T-helper 1 cell treated with Interleukin-12 subunit alpha and Interleukin-12 subunit beta and Interleukin-4 antibody, amounts not matched to agents 30 μg/mL and 1 μg/mL, for 36 hours (primary cell): Measurements from ENCODE around the gene KLHL33.

Experiments used
- H3K27ac Mint-ChIP-seq: one replicate; pipeline ENCODE4 v1.8.0; 2021; ENCODE audit warnings: mild to moderate bottlenecking, mixed read lengths
- H3K27me3 Mint-ChIP-seq: one replicate; pipeline ENCODE4 v1.8.0; 2021; ENCODE audit warnings: low read depth, mixed read lengths
- H3K36me3 Mint-ChIP-seq: one replicate; pipeline ENCODE4 v1.8.0; 2021; ENCODE audit warnings: low read depth, mixed read lengths
- H3K4me1 Mint-ChIP-seq: one replicate; pipeline ENCODE4 v1.8.0; 2021; ENCODE audit warnings: low read depth, mixed read lengths
- H3K4me3 Mint-ChIP-seq: one replicate; pipeline ENCODE4 v1.8.0; 2021; ENCODE audit warnings: mild to moderate bottlenecking, moderate library complexity, mixed read lengths
- H3K9me3 Mint-ChIP-seq: one replicate; pipeline ENCODE4 v1.8.0; 2021; ENCODE audit warnings: mixed read lengths

The KLHL33 gene

DNA sequence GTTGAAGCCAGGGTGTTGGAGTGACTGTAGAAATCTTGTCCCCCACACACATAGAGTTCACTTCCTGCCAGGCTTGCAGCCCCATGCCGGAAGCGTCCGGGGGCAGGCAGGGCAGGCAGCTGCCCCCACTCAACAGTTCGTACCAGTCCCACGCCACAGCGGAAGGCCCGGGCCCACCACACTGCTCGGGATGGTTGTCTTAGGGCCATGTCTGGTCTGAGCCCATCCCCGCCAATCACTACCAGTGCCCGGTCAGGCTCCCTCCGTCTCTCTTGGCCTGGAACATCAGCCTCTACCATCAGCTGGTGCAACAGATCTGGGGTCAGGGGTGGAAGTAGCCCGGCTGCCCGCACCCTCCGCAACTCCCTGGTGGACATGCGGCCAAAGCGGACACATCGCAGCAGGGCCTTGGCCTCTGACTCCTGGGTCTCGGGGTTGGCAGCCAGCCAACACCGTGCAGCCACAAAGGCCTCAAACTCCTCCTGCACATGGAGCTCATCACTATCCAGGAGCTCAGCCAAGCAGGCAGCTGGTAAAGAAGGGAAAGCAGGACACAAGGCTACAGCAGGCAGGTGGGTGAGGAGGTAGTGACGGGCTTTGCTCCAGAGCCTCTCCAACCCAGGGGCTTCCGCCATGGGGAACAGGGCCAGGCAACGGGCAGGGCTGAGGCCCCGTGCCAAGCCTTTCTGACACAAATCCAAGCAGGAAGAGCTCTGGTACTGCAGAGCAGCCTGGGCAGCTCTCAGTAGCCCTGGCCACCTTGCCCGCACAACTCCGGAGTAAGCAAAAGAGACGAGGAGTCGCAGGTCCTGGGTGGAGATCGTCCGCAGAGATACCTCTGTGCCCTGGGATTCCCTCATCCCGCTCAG lies 5.9 kb downstream of the KLHL33 start:
- no peak overlapping the region for H3K4me3 Mint-ChIP-seq
- H3K27me3 Mint-ChIP-seq: no peaks in the 10 kb centered on the region
- no peaks in the 10 kb centered on the region for H3K36me3 Mint-ChIP-seq

GRCh38 chr14:20428802-20429201 lies 7.2 kb downstream of the KLHL33 start:
- Mint-ChIP-seq H3K36me3 (no peaks in the 10 kb centered on the region), H3K9me3 (no peaks in the 10 kb centered on the region), H3K4me1 (peaks cover 17% of the 10 kb centered on the region), H3K27ac (no peak overlapping the region), H3K4me3 (no peak overlapping the region), H3K27me3 (no peaks in the 10 kb centered on the region)

More for the DNA sequence above, 5.9 kb downstream of the KLHL33 start:
- Mint-ChIP-seq H3K9me3 (no peaks in the 10 kb centered on the region), H3K27ac (no peak overlapping the region), H3K4me1 (peaks cover 17% of the 10 kb centered on the region)

GRCh38 chr14:20428010-20428365 lies 8.0 kb downstream of the KLHL33 start:
- peak overlapping the region; percentile 66 for H3K27ac Mint-ChIP-seq

GRCh38 chr14:20427231-20428009 lies 8.5 kb downstream of the KLHL33 start:
- Mint-ChIP-seq H3K36me3 (no peaks in the 10 kb centered on the region), H3K4me1 (peaks cover 17% of the 10 kb centered on the region), H3K4me3 (peak overlapping the region; percentile 19), H3K27ac (peak overlapping the region; percentile 66), H3K9me3 (no peaks in the 10 kb centered on the region), H3K27me3 (no peaks in the 10 kb centered on the region)

More at GRCh38 chr14:20428010-20428365, 8.0 kb downstream of the KLHL33 start:
- Mint-ChIP-seq H3K36me3 (no peaks in the 10 kb centered on the region), H3K4me3 (peak overlapping the region; percentile 19), H3K9me3 (no peaks in the 10 kb centered on the region), H3K27me3 (no peaks in the 10 kb centered on the region), H3K4me1 (peaks cover 17% of the 10 kb centered on the region)

DNA sequence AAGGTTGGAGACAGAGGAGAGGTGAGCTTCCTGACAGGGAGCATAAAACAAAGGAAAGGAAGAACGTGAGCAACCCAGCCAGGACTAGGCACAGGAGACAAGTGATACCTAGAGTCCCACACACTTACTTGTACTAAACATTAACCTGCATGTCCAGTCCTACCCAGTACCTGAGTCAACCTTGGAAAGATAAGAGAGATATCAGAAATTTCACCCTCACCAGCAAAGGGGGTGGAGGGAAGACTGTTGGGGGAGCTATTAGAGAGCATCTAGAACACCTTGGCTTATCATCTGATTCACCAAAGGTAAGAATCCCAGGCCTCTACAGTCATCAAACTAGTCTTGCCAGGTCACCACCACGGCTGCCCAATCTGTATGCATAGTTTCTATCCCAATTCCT lies 11.1 kb downstream of the KLHL33 start:
- Mint-ChIP-seq H3K27ac (no peak overlapping the region), H3K4me1 (peaks cover 17% of the 10 kb centered on the region), H3K9me3 (no peaks in the 10 kb centered on the region), H3K36me3 (no peaks in the 10 kb centered on the region), H3K27me3 (no peaks in the 10 kb centered on the region), H3K4me3 (no peak overlapping the region)

DNA sequence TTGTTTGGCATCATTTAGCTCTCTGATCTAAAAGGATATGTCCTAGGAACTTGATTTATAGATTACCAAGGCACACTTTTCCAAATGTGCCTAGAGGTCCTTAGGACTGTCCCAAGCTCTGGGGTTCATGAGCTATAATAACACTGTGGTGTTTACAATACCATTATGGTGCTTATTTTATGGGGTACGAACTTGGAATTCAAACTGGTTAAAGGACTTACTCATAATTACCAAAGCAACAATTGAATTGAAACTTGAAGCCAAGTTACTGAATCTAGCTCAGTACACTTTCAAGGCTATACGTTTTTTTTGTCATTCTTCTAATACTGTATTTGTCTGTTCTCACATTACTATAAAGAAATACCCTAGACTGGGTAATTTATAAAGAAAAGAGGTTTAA lies 13.1 kb downstream of the KLHL33 start:
- Mint-ChIP-seq H3K27me3 (no peaks in the 10 kb centered on the region), H3K4me1 (peaks cover 8% of the 10 kb centered on the region), H3K9me3 (no peaks in the 10 kb centered on the region), H3K36me3 (no peaks in the 10 kb centered on the region), H3K4me3 (no peak overlapping the region), H3K27ac (no peak overlapping the region)

GRCh38 chr14:20421267-20421666 lies 14.7 kb downstream of the KLHL33 start:
- Mint-ChIP-seq H3K27ac (no peak overlapping the region), H3K9me3 (no peaks in the 10 kb centered on the region), H3K4me3 (no peak overlapping the region), H3K27me3 (no peaks in the 10 kb centered on the region), H3K4me1 (no peaks in the 10 kb centered on the region), H3K36me3 (no peaks in the 10 kb centered on the region)

GRCh38 chr14:20419419-20419818 lies 16.5 kb downstream of the KLHL33 start:
- H3K27ac Mint-ChIP-seq: no peak overlapping the region
- no peaks in the 10 kb centered on the region for H3K36me3 Mint-ChIP-seq
- peaks cover 5% of the 10 kb centered on the region for H3K4me1 Mint-ChIP-seq
- H3K27me3 Mint-ChIP-seq: no peaks in the 10 kb centered on the region
- H3K4me3 Mint-ChIP-seq: no peak overlapping the region
- no peaks in the 10 kb centered on the region for H3K9me3 Mint-ChIP-seq

GRCh38 chr14:20418501-20418909 lies 17.5 kb downstream of the KLHL33 start:
- Mint-ChIP-seq H3K36me3 (peaks cover 1% of the 10 kb centered on the region), H3K27me3 (no peaks in the 10 kb centered on the region), H3K4me3 (no peak overlapping the region), H3K9me3 (no peaks in the 10 kb centered on the region), H3K27ac (no peak overlapping the region), H3K4me1 (peaks cover 12% of the 10 kb centered on the region)

GRCh38 chr14:20417250-20418186 lies 18.4 kb downstream of the KLHL33 start:
- no peak overlapping the region for H3K27ac Mint-ChIP-seq
- H3K36me3 Mint-ChIP-seq: peaks cover 1% of the 10 kb centered on the region
- H3K27me3 Mint-ChIP-seq: no peaks in the 10 kb centered on the region
- H3K4me3 Mint-ChIP-seq: no peak overlapping the region
- no peaks in the 10 kb centered on the region for H3K9me3 Mint-ChIP-seq
- H3K4me1 Mint-ChIP-seq: peaks cover 13% of the 10 kb centered on the region

- Mint-ChIP-seq H3K36me3 (peaks cover 3% of the 10 kb centered on the region), H3K27ac (no peak overlapping the region), H3K4me1 (peaks cover 21% of the 10 kb centered on the region), H3K27me3 (no peaks in the 10 kb centered on the region), H3K4me3 (no peak overlapping the region), H3K9me3 (no peaks in the 10 kb centered on the region)
Observed at GRCh38 chr14:20416223-20416622, 19.7 kb downstream of the KLHL33 start.

DNA sequence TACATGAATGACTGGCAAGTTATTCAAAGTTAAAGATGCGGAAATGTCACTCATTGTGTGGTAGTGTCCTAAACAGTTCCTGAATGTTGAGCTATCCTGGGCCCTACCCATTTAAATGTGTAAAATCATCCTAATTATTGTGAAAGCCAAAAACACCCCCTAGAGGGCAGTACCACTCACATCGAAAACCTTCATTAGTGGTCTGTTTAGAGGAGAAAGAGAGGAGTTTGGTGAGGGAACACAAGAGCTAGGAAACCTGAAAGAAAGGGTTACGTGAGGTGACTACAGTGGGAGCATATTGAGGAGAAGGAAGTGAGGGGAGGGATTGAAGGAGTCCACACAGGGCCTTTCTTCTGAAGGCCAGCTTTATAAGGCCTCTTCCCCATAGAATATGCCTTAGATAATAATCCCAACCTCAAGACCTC lies 20.2 kb downstream of the KLHL33 start:
- H3K27me3 Mint-ChIP-seq: no peaks in the 10 kb centered on the region
- peaks cover 24% of the 10 kb centered on the region for H3K4me1 Mint-ChIP-seq

GRCh38 chr14:20413744-20414082 lies 22.3 kb downstream of the KLHL33 start:
- Mint-ChIP-seq H3K4me1 (peaks cover 30% of the 10 kb centered on the region), H3K27me3 (no peaks in the 10 kb centered on the region), H3K27ac (peak overlapping the region; percentile 96), H3K36me3 (peaks cover 5% of the 10 kb centered on the region), H3K4me3 (peak overlapping the region; percentile 99), H3K9me3 (no peaks in the 10 kb centered on the region)

More for the DNA sequence above, 20.2 kb downstream of the KLHL33 start:
- Mint-ChIP-seq H3K36me3 (peaks cover 3% of the 10 kb centered on the region), H3K9me3 (no peaks in the 10 kb centered on the region), H3K4me3 (no peak overlapping the region), H3K27ac (peak overlapping the region; percentile 11)
